ENCODE data around the gene TH.
"Not testable (repeated sequence)": the region's sequence is repeated elsewhere in the genome, so short reads cannot be mapped to it uniquely, and the experiment has no call there.

Gene TH

DNA sequence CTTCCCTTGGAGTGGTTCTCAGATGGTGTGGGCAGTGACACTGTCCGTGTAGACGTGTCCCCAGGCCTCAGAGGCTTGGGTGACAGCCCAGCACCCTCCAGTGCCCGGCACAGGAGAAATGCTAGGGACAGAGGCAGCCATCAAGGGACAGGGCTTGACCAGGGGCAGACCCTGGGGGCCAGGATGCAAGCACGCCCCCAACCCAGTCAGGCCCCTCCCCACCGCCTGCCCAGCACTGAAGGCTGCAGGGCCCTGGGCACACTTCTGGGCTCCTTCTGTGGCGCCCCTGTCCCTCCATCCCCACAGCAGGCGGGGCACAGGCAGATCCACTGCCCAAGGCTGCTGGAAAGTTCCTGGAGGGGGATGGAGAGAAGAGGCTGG lies 43.5 kb downstream of the TH start:
- DNase-seq = no peak

DNA sequence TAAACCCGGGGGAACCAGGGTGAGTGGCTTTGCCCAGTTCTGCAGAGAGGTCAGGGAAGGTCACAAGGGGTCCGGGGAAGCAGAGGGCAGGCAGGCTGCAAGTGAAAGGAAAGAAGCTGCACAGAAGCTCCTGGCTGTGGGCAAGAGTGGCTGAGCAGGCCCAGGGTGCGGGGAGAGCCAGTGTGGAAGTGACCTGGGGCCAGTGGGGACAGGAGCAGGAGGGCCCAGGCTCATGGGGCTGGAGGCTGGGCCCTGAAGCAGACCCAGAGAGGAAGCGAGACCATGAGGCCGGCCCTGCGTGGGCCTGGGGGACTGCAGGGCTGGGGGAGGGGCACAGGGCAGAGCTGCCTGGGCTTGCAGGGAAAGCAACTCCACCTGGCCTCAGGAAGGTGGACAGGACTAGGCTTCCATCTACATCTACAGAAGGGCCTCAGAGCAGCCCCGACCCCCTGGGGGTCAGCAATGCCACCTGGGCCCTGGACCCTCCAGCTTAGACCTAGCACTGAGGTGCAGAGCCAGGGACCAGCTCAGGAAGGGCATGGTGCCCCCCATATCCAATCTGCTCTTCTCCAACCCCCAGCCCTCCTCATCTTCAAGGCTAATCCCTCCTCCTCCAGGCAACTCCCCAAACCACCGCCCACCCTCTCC lies 44.0 kb downstream of the TH start:
- no peak for DNase-seq

DNA sequence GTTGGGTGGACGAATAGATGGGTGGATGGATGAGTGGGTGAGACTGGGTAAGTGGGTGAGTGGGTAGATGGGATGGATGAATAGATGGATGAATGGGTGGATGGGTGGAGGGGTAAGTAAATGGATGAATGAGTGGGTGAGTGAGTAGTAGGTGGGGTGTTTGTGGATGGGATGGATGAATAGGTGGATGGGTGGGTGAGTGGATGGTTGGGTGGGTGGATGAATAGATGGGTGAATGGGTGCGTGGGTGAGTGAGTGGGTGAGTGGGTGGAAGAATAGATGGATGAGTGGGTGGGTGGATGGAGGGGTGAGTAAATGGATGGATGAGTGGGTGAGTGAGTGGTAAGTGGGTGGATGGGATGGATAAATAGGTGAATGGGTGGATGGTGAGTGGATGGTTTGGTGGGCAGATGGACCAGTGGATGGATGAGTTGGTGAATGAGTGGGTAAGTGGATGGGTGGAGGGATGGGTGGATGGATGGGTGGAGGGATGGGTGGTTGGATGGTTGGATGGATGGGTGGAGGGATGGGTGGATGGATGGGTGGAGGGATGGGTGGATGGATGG lies 45.0 kb downstream of the TH start:
- DNase-seq = no peak

DNA sequence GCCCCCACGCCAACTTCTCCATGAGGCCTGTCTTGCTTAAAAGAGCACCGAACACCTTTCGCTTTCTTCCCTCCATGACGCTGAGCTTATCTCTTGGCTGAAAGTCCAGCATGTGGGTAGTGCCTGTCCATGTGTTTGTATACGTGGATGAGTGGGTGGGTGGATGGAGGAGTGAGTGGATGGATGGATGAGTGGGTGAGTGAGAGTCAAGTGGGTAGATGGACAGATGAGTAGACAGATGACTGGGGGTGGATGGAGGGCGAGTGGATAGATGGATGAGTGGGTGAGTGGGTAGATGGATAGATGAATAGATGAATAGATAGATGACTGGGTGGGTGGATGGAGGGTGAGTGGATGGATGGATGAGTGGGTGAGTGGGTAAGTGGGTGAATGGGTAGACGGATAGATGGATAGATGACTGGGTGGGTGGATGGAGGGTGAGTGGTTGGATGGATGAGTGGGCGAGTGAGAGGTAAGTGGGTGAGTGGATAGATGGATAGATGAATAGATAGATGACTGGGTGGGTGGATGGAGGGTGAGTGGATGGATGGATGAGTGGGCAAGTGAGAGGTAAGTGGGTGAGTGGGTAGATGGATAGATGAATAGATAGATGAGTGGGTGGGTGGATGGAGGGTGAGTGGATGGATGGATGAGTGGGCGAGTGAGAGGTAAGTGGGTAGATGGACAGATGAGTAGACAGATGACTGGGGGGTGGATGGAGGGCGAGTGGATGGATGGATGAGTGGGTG lies 46.7 kb downstream of the TH start:
- not testable (repeated sequence) for DNase-seq

DNA sequence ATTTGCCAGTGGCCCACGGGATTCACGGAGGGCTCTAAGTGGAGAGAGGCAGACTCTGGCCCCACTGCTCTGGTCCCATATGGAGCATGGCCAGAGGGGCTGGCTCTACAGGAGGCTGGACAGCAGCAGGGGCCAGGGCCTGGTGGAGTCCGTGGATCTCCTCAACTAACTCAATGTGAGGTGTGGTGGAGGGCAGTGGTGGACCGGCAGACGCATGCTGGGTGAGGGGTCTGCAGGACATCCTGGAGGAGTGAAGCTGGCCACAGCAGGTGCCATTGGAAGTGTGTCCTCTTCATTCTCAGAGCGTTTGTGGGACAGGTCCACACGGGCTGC lies 48.0 kb downstream of the TH start:
- DNase-seq = no peak

DNA sequence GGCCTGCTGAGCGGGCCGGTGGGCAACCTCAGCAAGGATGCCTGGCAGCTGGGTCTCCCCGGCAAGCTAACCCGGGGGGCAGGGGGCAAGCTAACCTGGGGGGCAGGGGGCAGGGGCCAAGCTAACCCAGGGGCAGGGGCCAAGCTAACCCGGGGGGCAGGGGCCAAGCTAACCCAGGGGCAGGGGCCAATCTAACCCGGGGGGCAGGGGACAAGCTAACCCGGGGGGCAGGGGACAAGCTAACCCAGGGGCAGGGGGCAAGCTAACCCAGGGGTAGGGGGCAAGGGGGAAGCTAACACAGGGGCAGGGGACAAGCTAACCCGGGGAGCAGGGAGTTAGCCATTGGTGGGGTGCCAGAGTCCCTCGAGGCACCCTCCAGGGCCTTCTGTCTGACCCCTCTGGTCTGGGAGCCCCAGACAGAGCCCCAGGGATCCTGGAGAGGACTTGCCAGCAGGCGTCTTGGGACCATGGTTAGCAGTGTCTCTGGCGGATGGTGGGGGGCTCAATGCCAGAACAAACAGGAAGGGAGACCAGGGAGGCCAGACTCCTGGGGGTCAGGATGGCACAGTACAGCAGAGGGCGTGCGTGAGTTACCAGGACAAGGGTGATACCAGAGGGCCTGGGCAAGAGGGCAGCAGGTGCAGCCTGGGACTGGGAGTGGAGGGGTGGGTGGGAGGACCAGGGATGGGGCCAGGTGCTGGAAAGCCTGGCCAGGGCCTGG lies 48.5 kb downstream of the TH start:
- no peak for DNase-seq

DNA sequence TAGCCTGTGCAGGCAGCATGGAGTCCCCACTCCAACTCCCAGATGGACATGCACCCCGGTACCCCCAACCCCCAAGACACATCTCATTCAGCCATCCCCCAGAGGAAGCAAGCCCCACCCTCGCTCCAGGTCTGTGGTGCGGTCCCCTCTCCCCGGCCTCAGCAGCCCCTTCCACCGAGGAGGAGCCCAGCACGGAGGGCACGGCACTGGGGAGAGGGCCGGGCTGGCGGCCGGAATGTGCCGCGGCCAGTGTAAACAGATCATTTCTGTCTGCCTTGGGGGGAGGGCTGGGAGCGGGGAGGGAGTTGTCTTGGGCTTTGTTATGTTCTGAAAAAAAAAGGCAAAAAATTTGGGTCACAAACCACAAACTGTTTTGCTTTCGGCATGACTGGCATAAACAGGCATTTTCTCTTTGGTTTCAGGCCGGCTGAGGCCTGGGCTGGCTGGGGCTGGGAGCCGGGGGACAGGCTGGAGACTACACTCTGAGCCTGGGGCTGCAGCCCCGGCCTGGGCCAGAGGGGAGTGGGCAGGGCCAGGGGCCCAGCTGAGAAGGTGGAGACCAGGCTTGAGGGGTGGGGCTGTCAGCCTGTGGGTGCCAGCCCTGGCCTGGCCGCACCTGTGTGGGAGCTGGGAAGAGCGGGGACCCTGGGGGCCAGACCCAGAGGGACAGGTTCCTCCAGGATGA lies 49.3 kb downstream of the TH start:
- no peak for DNase-seq

DNA sequence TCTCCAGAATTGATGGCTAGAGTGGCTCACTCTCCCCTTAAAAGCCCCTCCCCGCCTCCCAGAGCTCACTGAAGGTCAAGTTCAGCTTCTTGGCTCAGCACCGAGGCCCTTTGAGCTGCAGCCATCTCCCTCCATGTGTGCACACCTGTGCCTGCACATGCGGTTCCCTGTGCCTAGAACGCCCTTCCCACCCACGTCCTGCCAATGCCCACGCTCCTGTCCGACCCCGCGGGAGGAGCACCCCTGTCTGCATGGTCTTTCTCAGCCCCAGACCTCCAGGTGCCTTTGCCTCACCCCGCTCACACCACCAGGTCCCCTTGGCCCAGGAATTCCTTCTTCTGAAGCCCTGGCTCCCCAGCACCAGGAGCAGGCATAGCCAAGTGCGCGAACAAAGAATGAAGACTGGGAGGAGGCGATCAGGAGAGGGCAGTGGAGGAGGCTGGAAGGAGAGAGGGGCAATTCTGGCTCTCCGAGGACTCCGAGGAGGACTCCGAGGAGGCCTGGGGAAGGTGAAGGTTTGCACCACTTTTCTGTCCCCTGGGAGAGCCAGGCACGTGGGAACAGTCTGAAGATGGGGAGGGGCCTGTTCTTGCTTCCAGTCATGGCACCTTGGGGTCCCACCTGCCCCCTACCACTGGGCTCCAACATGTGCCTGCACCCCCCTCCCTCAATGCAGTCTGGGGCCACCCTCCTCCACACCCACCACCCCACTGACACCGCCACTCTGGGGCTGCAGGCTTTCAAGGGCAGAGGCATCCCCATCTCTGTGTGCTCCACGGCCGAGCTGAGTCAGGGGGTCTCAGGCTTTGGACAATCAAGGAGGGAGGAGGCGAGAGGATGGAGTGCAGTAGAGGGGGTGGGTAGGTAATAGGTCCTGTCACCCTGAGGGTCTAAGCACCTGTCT lies 50.1 kb downstream of the TH start:
- no peak for DNase-seq

DNA sequence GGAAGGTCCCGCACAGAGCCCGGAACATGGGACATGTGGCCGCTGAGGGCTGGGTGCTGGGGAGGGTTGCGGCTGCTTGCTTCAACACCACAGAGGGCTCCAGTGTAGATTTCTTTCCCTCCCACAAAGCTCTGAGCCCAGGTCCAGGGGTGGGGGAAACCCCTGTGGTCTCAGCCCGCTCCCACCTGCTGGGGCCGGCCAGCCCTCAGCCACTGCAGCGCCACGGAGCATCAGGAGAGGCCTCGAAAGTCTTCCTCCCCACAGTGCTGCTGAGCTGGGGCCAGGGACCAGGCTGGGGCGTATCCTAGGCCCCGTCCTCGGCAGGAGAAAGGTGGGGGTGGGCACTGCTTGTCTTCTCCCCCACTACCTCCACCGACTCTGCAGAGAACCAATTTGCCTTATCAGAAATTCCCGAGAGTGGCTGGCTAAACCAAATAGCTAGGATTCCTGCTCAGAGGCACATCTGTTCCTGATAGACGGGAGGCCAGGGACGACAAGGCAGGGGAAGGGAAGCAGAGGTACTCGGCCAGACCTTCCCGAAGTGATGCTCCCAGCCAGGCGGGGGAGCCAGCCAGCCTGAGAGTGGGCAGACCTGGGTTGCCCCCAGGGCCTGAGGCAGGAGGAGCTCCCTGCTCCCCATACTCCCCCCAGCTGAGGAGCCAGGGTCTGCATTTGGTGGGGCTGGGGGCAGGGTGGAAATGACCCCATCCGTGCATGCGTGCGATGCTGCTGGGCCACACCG lies 51.1 kb downstream of the TH start:
- no peak for DNase-seq

DNA sequence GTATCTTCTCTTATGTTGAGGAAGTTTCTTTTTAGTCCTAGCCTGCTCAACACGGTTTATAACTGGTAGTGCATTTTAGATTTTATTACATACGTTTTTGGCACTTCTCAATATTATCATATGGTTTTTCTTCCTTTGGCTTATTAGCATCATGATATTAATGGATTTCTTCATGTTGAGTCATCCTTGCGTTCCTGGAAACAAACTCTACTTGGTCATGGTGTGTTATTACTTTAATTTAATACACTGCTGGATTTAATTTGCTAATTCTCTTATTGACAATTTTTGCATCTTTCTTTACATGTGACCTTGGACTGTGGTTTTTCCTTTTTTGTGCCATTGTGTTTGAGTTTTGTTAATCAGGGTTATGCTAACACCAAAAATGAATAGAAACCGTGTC lies 52.9 kb downstream of the TH start:
- DNase-seq = no peak

DNA sequence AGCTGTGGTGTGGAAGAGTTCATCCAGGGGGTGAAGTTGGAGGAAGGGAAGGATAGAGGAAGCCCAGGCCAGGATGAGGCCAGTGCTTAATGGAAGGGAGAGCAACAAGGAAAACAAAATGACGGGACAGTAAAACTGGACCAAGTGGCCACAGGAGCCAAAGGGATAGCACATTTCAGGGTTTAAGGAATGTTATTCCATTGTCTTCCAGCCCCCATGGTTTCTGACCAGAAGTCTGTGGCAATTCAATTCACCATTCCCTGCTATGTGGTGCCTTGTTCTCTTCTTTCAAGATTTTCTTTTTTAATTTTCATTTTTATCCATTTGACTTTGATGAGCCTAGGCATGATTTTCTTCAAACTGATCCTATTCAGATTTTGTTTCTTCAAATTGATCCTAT lies 54.9 kb downstream of the TH start:
- DNase-seq = no peak

DNA sequence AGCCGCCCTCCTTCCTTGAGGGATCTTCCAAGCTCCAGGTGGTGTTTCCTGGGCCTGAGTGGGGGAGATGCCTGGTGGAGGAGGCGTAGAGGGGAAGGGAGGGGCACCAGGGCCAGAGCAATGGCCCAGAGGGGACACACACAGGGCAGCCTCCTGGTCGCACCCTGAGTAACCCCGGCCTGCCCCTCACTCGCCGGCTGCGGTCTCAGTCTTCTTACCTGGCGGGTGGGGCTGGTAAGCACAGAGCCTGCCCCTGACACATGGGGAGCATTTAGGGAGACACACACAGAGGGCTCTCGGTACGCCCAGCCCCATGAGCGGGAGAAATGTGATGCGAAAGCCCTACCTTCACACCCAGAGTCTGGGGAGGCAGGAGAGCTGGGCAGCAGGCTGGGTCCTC lies 56.3 kb downstream of the TH start:
- DNase-seq = no peak

DNA sequence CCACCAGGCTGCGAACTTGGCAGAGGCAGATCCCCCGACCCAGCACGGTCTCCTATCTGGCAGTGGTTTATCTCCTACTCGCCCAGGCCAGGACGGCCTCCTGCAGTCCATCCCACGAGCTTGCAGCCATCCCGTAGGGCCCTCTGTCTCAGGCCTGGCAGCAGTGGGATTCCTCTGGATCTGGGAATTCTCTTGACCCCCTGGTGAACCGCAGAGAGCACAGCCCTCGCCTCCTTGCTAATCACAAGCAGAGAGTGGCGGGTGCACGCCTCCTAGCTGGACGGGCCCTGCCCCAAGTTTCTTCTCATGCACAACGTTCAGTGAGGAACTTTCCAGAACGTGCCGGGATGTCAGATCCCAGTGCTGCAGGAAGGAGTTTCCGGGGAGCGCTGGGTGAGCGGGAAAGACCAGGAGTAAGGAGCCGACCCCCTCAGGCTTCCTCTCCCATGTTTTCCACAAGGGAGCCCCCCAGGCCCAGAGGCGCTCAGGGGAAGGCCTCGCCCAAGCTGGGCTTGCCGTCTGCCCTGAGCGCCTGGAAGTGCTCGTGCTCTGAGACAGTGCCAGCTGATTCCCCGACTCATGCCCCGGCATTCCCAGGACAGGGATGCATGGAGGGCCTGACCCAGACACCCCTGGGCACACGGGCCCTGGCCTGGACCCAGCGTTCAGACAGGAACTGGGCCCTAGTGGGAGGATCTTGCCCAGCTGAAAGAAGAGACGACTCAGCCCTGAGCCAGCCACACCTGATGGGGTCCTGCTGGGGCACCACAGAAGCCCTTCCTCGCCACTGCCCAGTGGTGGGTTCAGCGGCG lies 57.0 kb downstream of the TH start:
- DNase-seq = no peak

Measured in CD4-positive, alpha-beta T cell treated with Interleukin-17A for 1 hour (primary cell).